ENCODE data around the gene NUP205.

The NUP205 gene

DNA sequence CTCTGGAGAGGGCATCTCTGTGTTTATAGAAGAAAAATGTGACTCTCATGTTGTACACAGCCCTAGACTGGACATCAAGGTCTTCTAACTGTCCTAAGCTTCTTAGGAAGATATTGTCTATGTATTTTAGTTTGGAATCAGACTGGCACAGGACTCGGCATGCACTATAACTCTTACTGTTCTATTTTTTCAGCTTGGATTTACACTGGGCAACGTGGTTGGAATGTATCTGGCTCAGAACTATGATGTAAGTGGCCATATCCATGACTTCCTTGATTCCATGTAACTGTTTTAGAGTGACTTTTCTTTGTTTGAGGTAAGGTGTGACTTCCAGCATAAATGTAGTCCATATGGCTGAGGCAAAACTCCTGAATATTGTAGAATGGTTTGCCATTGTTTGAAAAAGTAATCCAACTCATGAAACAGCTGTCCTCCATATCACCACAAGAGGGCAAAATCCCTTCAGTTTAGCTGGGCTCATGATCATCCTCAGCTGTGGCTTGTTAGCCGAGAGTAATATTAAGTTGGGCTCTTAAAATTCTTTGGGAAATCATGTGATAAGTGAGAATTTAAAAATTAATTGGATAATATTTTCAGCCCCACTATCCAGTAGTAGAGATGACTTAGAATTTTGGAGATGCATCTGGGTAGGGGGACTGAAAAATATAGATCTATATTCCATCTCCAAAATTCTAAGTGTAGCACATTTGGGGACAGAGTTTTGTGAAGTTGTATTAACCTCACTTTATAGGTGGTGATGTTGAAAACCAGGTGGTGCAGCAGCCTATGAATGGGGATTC lies 115.0 kb downstream of the NUP205 start (continued):
- TF ChIP-seq PRDM2 (tag by site-specific recombination; IDR thresholded peaks at IDR 0.05; ENCODE audit: borderline replicate concordance) (no peak), ZNF184 (tag by site-specific recombination; IDR thresholded peaks at IDR 0.05) (no peak), ZNF311 (tag by site-specific recombination; IDR thresholded peaks at IDR 0.05; ENCODE audit: borderline replicate concordance) (no peak), HIC1 (tag by site-specific recombination; IDR thresholded peaks at IDR 0.05) (no peak), ZNF473 (tag by site-specific recombination; IDR thresholded peaks at IDR 0.05) (no peak), ZNF785 (tag by site-specific recombination; IDR thresholded peaks at IDR 0.05) (no peak), ZSCAN16 (tag by site-specific recombination; IDR thresholded peaks at IDR 0.05) (no peak), ZNF704 (tag by site-specific recombination; IDR thresholded peaks at IDR 0.05) (no peak), ZNF830 (tag by site-specific recombination; IDR thresholded peaks at IDR 0.05; ENCODE audit: low read depth) (no peak), ZNF2 (tag by site-specific recombination; IDR thresholded peaks at IDR 0.05) (no peak), ZNF558 (tag by site-specific recombination; IDR thresholded peaks at IDR 0.05) (no peak)

GRCh38 chr7:135673360-135673706 lies 115.6 kb downstream of the NUP205 start:
- no peaks in the 10 kb centered on the region for H3K4me1 ChIP-seq (ENCODE audit: control insufficient read depth, insufficient read depth, low read length)
- H3K27ac ChIP-seq (ENCODE audit: extremely low read depth, low read depth, low read length), result no peak overlapping the region
- H3K36me3 ChIP-seq (ENCODE audit: control insufficient read depth in 2 of 2, insufficient read depth in 1 of 2, low read length in 2 of 2), result peaks cover 0 to 31% of the 10 kb centered on the region in 2 experiments; a peak in 1 of 3 replicates
- ChIA-PET CTCF (interaction anchor here (0.6 to 7.8 kb wide), 28 partner anchors 9 to 1256 kb away, joined by 3 to 58 read pairs (median 4); partner anchors contain the start of genes SLC13A4 and STMP1), POLR2A (interaction anchor here (2.1 kb wide), 1 partner anchor 11 kb away, joined by 7 read pairs; the partner anchor contains the start of gene STMP1)
- no peaks in the 10 kb centered on the region for H3K9me3 ChIP-seq (ENCODE audit: control insufficient read depth, insufficient read depth, low read depth, low read length)
- H3K4me3 ChIP-seq (ENCODE audit: low read depth, low read length), result no peak overlapping the region
- TF ChIP-seq ZFP69B (tag by site-specific recombination; IDR thresholded peaks at IDR 0.05) (no peak), GFI1B (tag by site-specific recombination; IDR thresholded peaks at IDR 0.05) (no peak), GLIS2 (tag by site-specific recombination; IDR thresholded peaks at IDR 0.05) (no peak), ZNF311 (tag by site-specific recombination; IDR thresholded peaks at IDR 0.05; ENCODE audit: borderline replicate concordance) (no peak), ZNF140 (tag by site-specific recombination; IDR thresholded peaks at IDR 0.05) (no peak), ZSCAN23 (tag by site-specific recombination; IDR thresholded peaks at IDR 0.05) (no peak)
- TF ChIP-seq, protein P1, sequence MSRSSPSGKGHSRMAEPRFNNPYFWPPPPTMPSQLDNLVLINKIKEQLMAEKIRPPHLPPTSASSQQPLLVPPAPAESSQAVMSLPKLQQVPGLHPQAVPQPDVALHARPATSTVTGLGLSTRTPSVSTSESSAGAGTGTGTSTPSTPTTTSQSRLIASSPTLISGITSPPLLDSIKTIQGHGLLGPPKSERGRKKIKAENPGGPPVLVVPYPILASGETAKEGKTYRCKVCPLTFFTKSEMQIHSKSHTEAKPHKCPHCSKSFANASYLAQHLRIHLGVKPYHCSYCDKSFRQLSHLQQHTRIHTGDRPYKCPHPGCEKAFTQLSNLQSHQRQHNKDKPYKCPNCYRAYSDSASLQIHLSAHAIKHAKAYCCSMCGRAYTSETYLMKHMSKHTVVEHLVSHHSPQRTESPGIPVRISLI (tag by site-specific recombination; IDR thresholded peaks at IDR 0.05), result no peak

All from HEK293 (cell line).